Spleen (tissue), 11 donors: ENCODE results near the gene ZNF236. TPM values are rescaled to one million over a fixed set of nuclear protein-coding genes. Genes with fewer than 3 reads are reported as not detected.
A peak's percentile ranks its signal among the peaks of the same experiment; 100 is the strongest.

ENCODE experiments used
- DNase-seq: peaks from one replicate; pipeline ENCODE4 v3.0.0-alpha.2; 2020
- H3K27ac ChIP-seq, 8 donors: fragments of 200-600 bp; sonication (generic) in 7 of 8; 1 replicate in 4 of 8; 2 replicates in 4 of 8; pipeline versions ENCODE4 v1.5.0 to v1.8.0; 2016 to 2021; ENCODE audit warnings: inconsistent platforms in 4 of 8, mild to moderate bottlenecking in 4 of 8, moderate library complexity in 1 of 8
- H3K27me3 ChIP-seq, 7 donors: fragments of 200-600 bp; sonication (generic) in 6 of 7; replicated peaks in 1 of 7; 1 replicate in 4 of 7; 2 replicates in 3 of 7; pipeline versions ENCODE4 v1.5.0 to v1.8.0; 2016 to 2021; ENCODE audit warnings: inconsistent platforms in 3 of 7, mild to moderate bottlenecking in 1 of 7
- H3K36me3 ChIP-seq, 6 donors: fragments of 200-600 bp; sonication (generic) in 5 of 6; 1 replicate in 4 of 6; 2 replicates in 2 of 6; pipeline versions ENCODE4 v1.5.0 to v1.8.0; 2016 to 2021; ENCODE audit warnings: inconsistent platforms in 2 of 6
- H3K4me1 ChIP-seq, 6 donors: fragments of 200-600 bp; sonication (generic) in 5 of 6; 1 replicate in 3 of 6; 2 replicates in 3 of 6; pipeline versions ENCODE4 v1.5.0 to v1.8.0; 2016 to 2021; ENCODE audit warnings: inconsistent platforms in 3 of 6
- H3K4me3 ChIP-seq, 8 donors: fragments of 200-600 bp; sonication (generic) in 7 of 8; 1 replicate in 4 of 8; 2 replicates in 4 of 8; pipeline versions ENCODE4 v1.5.0 to v1.8.0; 2016 to 2021; ENCODE audit warnings: inconsistent platforms in 4 of 8, mild to moderate bottlenecking in 4 of 8, moderate library complexity in 2 of 8
- H3K9me3 ChIP-seq, 8 donors: fragments of 200-600 bp; sonication (generic) in 7 of 8; 1 replicate in 4 of 8; 2 replicates in 4 of 8; pipeline versions ENCODE4 v1.5.0 to v1.8.0; 2016 to 2021; ENCODE audit warnings: inconsistent platforms in 4 of 8
- POLR2A ChIP-seq, 3 donors: fragments of 450-650 bp; IDR thresholded peaks; one replicate each; pipeline ENCODE4 v1.5.1; 2017; ENCODE audit warnings: antibody characterized with exemption in 3 of 3, mild to moderate bottlenecking in 1 of 3
- POLR2AphosphoS5 ChIP-seq, 3 donors: sonication (generic); formaldehyde crosslinking; IDR thresholded peaks; one replicate each; pipeline ENCODE4 v1.5.1; 2017; ENCODE audit warnings: antibody characterized with exemption in 3 of 3
- WGBS, 5 donors: extraction: QIAGEN DNeasy Blood & Tissue Kit in 3 of 5; methylation state at CpG; one replicate each; pipeline versions ENCODE4 v1.1.5 to v1.1.7; 2013 to 2018; 5-methylcytosine and 5-hydroxymethylcytosine counted together
- intact Hi-C: fragments of 100-400 bp; cut with DNase I; formaldehyde crosslinking; loops from one replicate; pipeline ENCODE4 v1.15.0; 2023; ENCODE audit warnings: low total_unique reads
- polyA plus RNA-seq, 3 donors: library from polyadenylated mRNA; stranded (reverse); fragments of 200-250 nt; gene quantifications; one replicate each; pipeline ENCODE4 v1.2.1, GENCODE V29; 2013
- total RNA-seq, 7 donors: library from RNA; depleted of rRNA in 3 of 7; stranded (reverse); fragments of >200 nt in 3 of 7; fragmentation: NEBNext Ultra II Directional in 4 of 7; extraction: Animal tissue kit (Norgen Biotek cat#: 25700) in 4 of 7; gene quantifications; one replicate each; pipeline versions ENCODE4 v1.1.0 to v1.2.1, GENCODE V29; 2016 to 2021
- TF ChIP-seq, protein P1 (sequence below), 11 experiments: fragments of 200-600 bp in 7 of 11; fragments of 450-650 bp in 4 of 11; sonication (generic) in 4 of 11; IDR thresholded peaks in 8 of 11; conservative IDR thresholded peaks in 3 of 11; 1 replicate in 7 of 11; 2 replicates in 4 of 11; pipeline versions ENCODE4 v1.4.0 to v1.8.0; 2016 to 2021; ENCODE audit warnings: antibody characterized with exemption in 11 of 11, inconsistent platforms in 4 of 11, mild to moderate bottlenecking in 1 of 11
- donor health status: healthy with polysubstance abuse.
- donor health status: DM: no; HTN: no; CAD: no; lungs with moderate emphysema.
- donor health status: DM: no; HTN: no; CAD: no.
- donor health status: Bipolar disorder and iron deficiency.
- donor health status: healthy.
- donor health status: DM: no; HTN: no; CAD: no.
- donor health status: DM: yes; HTN: yes; CAD: no.

Gene ZNF236
- total and polyA plus RNA-seq, 10 donors, result 1.5 to 25.4 (median 19.9) TPM

DNA sequence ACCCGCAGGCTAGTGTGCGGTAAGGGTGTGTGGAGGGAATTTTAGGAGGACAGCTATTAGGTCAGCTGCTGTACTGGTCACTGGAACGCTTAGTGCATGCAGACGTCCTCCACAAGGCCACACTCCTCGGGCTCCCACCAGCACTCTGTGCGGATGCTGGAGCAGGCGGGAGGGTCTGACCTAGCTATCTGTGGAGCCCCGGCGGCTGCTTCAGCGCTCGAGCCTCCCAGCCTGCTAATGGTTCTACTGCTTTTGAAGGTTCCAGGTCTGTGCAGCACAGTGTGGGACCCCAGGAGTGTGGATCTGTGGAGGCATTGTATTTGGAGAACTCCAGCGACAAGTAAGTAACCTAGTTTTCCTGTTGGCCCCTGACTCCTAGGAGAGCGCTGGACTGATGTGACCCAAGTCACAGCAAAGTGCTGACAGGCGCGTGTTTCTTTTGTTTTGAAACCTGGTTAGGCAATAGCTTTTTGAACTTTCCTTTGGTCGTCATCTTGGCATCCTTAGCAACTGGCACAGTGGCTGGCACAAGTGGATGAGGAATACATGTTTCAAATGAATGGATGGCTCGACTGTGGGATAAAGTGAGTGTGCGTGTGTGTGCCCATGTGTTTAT, 113.5 kb downstream of the ZNF236 start:
- Histone ChIP-seq H3K27ac (no peak overlapping the region), H3K27me3 (no peaks in the 10 kb centered on the region), H3K4me1 (no peaks in the 10 kb centered on the region), H3K9me3 (no peaks in the 10 kb centered on the region), H3K4me3 (no peak overlapping the region), H3K36me3 (peaks cover 0 to 100% (median 52%) of the 10 kb centered on the region in 6 donors)
- no peak for TF ChIP-seq POLR2AphosphoS5 (IDR thresholded peaks at IDR 0.05)
- TF ChIP-seq, protein P1, sequence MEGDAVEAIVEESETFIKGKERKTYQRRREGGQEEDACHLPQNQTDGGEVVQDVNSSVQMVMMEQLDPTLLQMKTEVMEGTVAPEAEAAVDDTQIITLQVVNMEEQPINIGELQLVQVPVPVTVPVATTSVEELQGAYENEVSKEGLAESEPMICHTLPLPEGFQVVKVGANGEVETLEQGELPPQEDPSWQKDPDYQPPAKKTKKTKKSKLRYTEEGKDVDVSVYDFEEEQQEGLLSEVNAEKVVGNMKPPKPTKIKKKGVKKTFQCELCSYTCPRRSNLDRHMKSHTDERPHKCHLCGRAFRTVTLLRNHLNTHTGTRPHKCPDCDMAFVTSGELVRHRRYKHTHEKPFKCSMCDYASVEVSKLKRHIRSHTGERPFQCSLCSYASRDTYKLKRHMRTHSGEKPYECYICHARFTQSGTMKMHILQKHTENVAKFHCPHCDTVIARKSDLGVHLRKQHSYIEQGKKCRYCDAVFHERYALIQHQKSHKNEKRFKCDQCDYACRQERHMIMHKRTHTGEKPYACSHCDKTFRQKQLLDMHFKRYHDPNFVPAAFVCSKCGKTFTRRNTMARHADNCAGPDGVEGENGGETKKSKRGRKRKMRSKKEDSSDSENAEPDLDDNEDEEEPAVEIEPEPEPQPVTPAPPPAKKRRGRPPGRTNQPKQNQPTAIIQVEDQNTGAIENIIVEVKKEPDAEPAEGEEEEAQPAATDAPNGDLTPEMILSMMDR (IDR thresholded peaks at IDR 0.05 in 8 of 11, conservative IDR thresholded peaks at IDR 0.05 in 3 of 11), result no peak
- TF ChIP-seq POLR2A (IDR thresholded peaks at IDR 0.05), result no peak
- WGBS, 5 donors, result 89 to 97% (median 92%) methylated on average over 17 to 18 of the region's 18 CpGs
- intact Hi-C loops, result no loop called here
- no peak for DNase-seq

DNA sequence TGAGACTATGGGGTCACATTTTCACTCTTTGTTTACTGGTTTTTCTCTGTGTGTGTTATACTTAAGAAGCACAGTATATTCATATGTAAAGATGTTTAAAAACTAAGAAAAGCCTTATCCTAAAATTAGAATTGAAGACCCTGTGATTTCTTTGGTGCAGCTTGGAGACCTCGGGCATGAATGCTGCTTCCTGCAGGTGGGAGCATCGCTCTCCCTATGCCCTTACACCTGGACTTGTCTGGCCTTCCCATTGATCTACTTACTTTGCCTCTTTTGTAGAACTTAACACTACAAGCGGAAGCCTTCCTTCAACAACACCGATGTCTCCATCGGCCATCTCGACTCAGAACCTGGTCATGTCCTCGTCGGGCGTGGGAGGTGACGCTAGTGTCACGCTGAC, 114.5 kb downstream of the ZNF236 start:
- Histone ChIP-seq H3K4me1 (no peaks in the 10 kb centered on the region), H3K4me3 (no peak overlapping the region), H3K9me3 (no peaks in the 10 kb centered on the region), H3K27ac (no peak overlapping the region), H3K36me3 (peaks cover 0 to 98% (median 54%) of the 10 kb centered on the region in 6 donors), H3K27me3 (no peaks in the 10 kb centered on the region)
- 97 to 98% (median 97%) methylated on average over 11 of the region's 11 CpGs for WGBS, 5 donors
- DNase-seq, result no peak
- intact Hi-C loops, result no loop called here
- no peak for TF ChIP-seq POLR2A (IDR thresholded peaks at IDR 0.05)
- TF ChIP-seq POLR2AphosphoS5 (IDR thresholded peaks at IDR 0.05), result no peak
- TF ChIP-seq, protein P1 (IDR thresholded peaks at IDR 0.05 in 8 of 11, conservative IDR thresholded peaks at IDR 0.05 in 3 of 11), result no peak

DNA sequence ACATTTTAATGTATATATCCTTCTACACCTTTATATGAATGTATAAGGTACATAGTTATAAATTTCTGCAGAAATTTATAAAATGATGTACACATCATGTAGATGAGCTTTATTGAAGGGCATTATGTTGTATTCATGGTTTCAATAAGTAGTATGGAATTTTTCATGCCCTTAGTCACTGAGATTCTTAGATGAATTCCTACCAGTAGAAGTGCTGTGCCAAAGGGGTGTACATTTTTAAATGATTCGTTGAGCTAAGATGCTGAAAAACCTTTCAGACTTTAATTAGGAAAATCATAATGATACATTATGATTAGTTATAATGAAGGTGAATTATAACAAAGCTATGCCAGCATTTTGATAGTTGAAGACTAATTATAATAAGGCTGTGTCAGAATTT, 115.2 kb downstream of the ZNF236 start:
- no peak for DNase-seq
- H3K36me3 ChIP-seq, result peaks cover 0 to 90% (median 53%) of the 10 kb centered on the region in 6 donors

DNA sequence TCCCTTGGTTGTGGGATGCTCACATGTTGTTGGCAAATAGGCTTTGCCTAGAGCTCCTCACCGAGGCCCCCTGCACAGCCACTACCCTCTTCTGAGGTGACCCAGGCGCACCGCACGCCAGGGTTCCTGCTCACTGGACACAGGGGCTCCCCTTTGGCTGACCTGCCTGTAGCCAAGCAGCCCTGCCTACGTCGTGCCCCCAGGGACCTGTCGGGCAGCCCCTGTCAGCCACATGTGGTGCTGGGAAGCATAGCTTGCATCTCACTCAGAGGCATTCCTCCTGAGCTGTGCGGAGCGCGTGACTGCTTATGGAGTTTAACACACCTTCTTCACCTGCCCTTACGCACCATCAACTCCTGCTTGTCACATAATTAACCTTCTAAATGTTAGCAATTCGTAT, 116.3 kb downstream of the ZNF236 start:
- intact Hi-C loops, result no loop called here
- H3K27me3 ChIP-seq, result no peaks in the 10 kb centered on the region
- TF ChIP-seq POLR2AphosphoS5 (IDR thresholded peaks at IDR 0.05) (no peak), POLR2A (IDR thresholded peaks at IDR 0.05) (no peak)
- TF ChIP-seq, protein P1 (IDR thresholded peaks at IDR 0.05 in 8 of 11, conservative IDR thresholded peaks at IDR 0.05 in 3 of 11), result no peak
- no peak overlapping the region for H3K4me3 ChIP-seq
- H3K27ac ChIP-seq, result no peak overlapping the region
- peak; percentile 66 for DNase-seq
- WGBS, 5 donors, result 82 to 94% (median 94%) methylated on average over 6 to 12 of the region's 12 CpGs
- H3K4me1 ChIP-seq, result no peaks in the 10 kb centered on the region
- peaks cover 0 to 85% (median 45%) of the 10 kb centered on the region in 6 donors for H3K36me3 ChIP-seq
- H3K9me3 ChIP-seq, result no peaks in the 10 kb centered on the region

More for the DNA sequence above, 115.2 kb downstream of the ZNF236 start:
- no peaks in the 10 kb centered on the region for H3K4me1 ChIP-seq
- no peak overlapping the region for H3K4me3 ChIP-seq
- H3K27ac ChIP-seq, result no peak overlapping the region
- no peaks in the 10 kb centered on the region for H3K27me3 ChIP-seq
- no peak for TF ChIP-seq POLR2A (IDR thresholded peaks at IDR 0.05)
- TF ChIP-seq, protein P1 (IDR thresholded peaks at IDR 0.05 in 8 of 11, conservative IDR thresholded peaks at IDR 0.05 in 3 of 11), result no peak
- no peak for TF ChIP-seq POLR2AphosphoS5 (IDR thresholded peaks at IDR 0.05)
- H3K9me3 ChIP-seq, result no peaks in the 10 kb centered on the region
- WGBS, 5 donors, result 83 to 94% (median 88%) methylated on average over 1 of the region's 1 CpG
- intact Hi-C loops, result no loop called here
